NB4 (cell line): ENCODE measurements around the gene CTDSP2.

Experiments
- CTCF ChIP-seq: IDR thresholded peaks from one replicate; pipeline ENCODE4 v1.5.1; 2012; ENCODE audit warnings: low read depth, low read length
- MAX ChIP-seq: IDR thresholded peaks from 2 replicates; pipeline ENCODE4 v1.6.1; 2011; ENCODE audit warnings: low read depth, low read length
- MYC ChIP-seq: IDR thresholded peaks from 2 replicates; pipeline ENCODE4 v1.6.1; 2011; ENCODE audit warnings: low read depth, low read length
- POLR2A ChIP-seq: IDR thresholded peaks from 2 replicates; pipeline ENCODE4 v1.6.1; 2011; ENCODE audit warnings: mild to moderate bottlenecking; ENCODE audit not compliant: insufficient read length; ENCODE audit errors: extremely low read depth

GRCh38 chr12:57840726-57841125, 5.8 kb downstream of the CTDSP2 start:
- TF ChIP-seq CTCF (no peak), POLR2A (no peak), MAX (no peak), MYC (no peak)
